ENCODE results near the gene TFAP2A.

GRCh38 chr6:10408457-10408856 lies 6.4 kb downstream of the TFAP2A start:
- TF ChIP-seq CTCF (conservative IDR thresholded peaks at IDR 0.05 in 1 of 2, IDR thresholded peaks at IDR 0.05 in 1 of 2; ENCODE audit: low read depth in 1 of 2, low read length in 2 of 2), result no peak
- no peak for TF ChIP-seq EZH2 (IDR thresholded peaks at IDR 0.05; ENCODE audit: low read length, missing control alignments)

Data from fibroblast of lung (primary cell).